GM10248 (cell line): ENCODE data around the gene RBM47.
"Not testable (repeated sequence)": the region's sequence is repeated elsewhere in the genome, so short reads cannot be mapped to it uniquely, and the experiment has no call there.

ENCODE experiments used
- CTCF ChIA-PET: fragments of 300-600 bp; sonication (Branson Sonifier 250); formaldehyde crosslinking; extraction: SDS; loops from one replicate; lab custom pipeline; 2021; ENCODE audit warnings: antibody characterized with exemption; lab: Yijun Ruan, JAX
- POLR2A ChIA-PET: fragments of 350-650 bp; sonication (Branson Sonifier 250); formaldehyde crosslinking; extraction: SDS; loops from one replicate; lab custom pipeline; 2020; ENCODE audit warnings: antibody characterized with exemption; lab: Yijun Ruan, JAX
- DNase-seq: peaks from one replicate; pipeline ENCODE4 v3.0.0; 2012; ENCODE audit errors: extremely low spot score
- TF ChIP-seq, protein P1 (sequence below): IDR thresholded peaks from 2 replicates; pipeline ENCODE4 v1.5.1; 2012; ENCODE audit warnings: mild to moderate bottlenecking, low read depth; ENCODE audit errors: extremely low read depth, missing control alignments, control extremely low read depth

RBM47 gene

DNA sequence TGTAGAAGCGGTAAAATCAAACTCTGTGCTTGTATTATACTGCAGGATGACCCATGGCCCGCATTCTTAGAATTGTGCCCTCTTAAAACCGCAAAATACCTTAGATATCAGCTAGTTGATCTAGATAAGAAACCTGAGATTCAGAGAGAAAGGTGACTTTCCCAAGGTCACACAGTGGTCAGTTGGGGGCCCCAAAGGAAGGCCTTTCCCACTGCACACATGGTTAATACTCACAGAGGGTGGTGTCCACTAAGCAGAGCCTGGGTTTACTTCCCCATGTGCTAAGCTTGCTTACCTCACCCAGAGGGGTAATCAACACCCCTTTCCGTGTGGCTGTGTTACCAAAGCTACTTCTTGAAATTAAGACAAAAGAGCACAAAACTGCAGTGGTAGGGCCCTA, 66.3 kb downstream of the RBM47 start:
- POLR2A ChIA-PET: no interaction called here

DNA sequence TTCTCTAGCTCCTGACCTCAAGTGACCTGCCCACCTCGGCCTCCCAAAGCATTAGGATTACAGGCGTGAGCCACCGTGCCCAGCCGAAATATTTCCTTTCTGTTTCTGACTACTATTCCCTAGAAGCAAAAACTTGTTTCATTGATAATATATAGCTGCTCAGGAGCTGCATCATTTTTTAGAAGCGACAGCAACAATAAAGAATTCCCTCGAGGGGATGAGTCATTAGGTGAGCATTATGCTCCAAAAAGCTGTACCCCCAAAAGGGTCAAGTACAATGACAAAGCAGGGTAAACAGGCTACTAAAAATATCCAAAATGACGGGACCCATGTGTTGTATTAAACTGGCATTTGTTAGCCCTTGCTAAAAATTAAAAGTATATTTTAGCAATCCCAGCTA, 67.0 kb downstream of the RBM47 start:
- ChIA-PET POLR2A (no interaction called here), CTCF (interaction anchor here (1.0 to 5.3 kb wide), 5 partner anchors 9 to 24 kb away, joined by 3 to 44 read pairs (median 4); no protein-coding TSS in a partner anchor)
- TF ChIP-seq, protein P1, sequence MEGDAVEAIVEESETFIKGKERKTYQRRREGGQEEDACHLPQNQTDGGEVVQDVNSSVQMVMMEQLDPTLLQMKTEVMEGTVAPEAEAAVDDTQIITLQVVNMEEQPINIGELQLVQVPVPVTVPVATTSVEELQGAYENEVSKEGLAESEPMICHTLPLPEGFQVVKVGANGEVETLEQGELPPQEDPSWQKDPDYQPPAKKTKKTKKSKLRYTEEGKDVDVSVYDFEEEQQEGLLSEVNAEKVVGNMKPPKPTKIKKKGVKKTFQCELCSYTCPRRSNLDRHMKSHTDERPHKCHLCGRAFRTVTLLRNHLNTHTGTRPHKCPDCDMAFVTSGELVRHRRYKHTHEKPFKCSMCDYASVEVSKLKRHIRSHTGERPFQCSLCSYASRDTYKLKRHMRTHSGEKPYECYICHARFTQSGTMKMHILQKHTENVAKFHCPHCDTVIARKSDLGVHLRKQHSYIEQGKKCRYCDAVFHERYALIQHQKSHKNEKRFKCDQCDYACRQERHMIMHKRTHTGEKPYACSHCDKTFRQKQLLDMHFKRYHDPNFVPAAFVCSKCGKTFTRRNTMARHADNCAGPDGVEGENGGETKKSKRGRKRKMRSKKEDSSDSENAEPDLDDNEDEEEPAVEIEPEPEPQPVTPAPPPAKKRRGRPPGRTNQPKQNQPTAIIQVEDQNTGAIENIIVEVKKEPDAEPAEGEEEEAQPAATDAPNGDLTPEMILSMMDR: no peak
- DNase-seq: no peak

More for the DNA sequence above, 66.3 kb downstream of the RBM47 start:
- TF ChIP-seq, protein P1: no peak
- DNase-seq: no peak
- CTCF ChIA-PET: interaction anchor here (1.0 to 5.3 kb wide), 8 partner anchors 10 to 62 kb away, joined by 3 to 44 read pairs (median 4); no protein-coding TSS in a partner anchor

DNA sequence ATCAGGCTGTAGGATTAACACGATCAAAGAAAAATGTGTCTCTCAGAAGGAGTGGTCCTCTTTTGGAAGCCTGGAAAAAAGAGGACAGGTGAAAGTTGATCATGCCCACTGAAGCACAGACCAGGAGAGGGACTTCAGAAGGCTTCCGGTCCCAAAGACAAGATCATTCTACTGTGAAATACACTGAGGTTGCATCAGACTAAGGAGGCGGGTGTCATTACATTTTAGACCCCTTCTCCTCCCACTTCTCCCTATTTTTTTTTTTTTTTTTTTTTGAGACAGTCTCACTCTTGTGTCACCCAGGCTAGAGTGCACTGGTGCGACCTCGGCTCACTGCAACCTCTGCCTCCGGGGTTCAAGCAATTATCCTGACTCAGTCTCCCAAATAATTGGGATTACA, 67.5 kb downstream of the RBM47 start:
- POLR2A ChIA-PET: no interaction called here
- no peak for DNase-seq
- TF ChIP-seq, protein P1: no peak
- CTCF ChIA-PET: interaction anchor here (0.9 to 5.3 kb wide), 6 partner anchors 8 to 157 kb away, joined by 3 to 44 read pairs (median 4); no protein-coding TSS in a partner anchor

DNA sequence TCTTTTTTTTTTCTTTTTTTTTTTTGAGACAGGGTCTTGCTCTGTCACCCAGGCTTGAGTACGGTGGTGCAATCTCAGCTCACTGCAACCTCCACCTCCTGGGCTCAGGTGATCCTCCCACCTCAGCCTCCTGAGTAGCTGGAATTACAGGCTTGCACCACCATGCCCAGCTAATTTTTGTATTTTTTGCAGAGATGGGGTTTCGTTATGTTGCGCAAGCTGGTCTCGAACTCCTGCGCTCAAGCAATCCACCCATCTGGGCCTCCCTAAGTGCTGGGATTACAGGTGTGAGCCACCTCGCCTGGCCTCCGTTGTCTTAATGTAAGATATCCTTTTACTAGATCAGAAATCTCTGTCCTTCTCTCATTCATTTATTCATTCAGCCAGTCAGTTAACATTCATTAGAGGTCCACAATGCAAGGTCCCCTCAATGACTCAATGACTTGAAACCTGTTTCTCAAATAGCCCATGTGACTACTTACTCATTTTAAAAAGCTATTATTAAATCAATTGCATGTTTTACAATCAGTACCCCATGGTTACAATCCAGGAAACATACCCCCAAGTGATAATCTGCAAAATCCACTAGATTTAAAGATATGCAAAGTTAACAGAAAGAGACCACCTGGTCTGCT, 68.0 kb downstream of the RBM47 start:
- DNase-seq, POLR2A ChIA-PET: not testable (repeated sequence)
- CTCF ChIA-PET: interaction anchor here (0.9 to 5.3 kb wide), 2 partner anchors 13 to 157 kb away, joined by 4 to 44 read pairs; no protein-coding TSS in a partner anchor

DNA sequence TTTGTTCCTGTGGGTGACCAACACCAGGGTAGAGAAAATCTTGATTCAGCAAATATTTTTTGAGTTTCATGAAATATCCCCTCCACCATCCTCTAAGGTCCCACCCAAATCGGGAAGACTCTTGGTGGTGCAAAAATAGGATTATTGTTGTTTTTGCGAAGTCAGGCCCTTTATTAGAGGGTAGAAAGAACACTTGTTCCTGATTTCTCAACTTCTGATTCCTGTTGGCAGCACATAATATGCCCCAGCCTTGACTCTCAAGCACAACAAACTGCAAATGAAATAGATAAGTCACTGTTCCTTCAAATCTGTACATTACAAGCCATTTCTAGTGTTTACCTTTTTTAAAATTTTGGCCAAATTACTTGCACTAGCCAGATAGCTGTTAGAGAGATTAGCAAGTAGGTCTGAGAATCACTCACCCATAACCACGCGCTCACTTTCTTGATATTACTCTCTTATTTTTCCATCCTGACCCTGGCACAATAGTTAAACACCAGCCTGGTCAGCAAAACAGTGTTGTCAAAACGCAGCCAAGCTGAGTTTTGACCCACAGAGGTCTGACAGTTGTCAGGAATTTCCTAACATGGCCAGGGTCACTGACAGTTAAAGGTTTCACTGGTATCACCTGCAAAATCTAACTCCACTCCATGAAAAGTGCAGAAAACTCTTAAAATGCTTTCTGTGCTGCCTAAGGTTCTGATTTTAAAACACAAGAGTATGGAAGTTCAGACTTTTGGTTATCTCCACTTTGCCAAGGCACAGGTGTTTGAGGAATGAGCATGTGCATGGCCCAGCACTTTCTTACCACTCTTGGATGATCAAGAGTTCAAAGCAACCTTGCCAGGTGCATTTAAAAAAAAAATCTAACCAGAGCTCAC, 69.8 kb downstream of the RBM47 start:
- ChIA-PET POLR2A (no interaction called here), CTCF (interaction anchor here (1.1 to 1.6 kb wide), 3 partner anchors 16 to 56 kb away, joined by 3 to 6 read pairs (median 3); no protein-coding TSS in a partner anchor)
- DNase-seq: no peak
- TF ChIP-seq, protein P1: no peak

DNA sequence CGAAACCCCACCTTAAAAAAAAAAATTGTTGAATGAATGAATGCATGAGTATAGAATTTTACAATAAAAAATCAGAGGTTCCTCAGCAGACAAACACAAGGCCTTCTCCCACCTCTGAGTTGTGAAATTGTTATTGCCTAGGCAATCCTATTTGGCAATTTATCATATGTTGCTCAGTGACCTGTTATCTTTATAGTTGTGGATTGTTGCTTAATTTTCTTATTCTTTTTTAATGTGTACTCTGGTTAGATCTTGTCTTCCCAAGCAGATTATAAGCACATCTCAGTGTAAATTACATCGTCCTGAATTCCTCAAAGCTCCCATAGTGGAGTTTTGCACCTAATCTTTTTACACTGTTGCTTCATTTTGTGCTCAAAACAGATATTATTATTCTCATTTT, 71.9 kb downstream of the RBM47 start:
- TF ChIP-seq, protein P1: no peak
- DNase-seq: no peak
- POLR2A ChIA-PET: no interaction called here
- CTCF ChIA-PET: no interaction called here
